HUDEP-2 (cell line): ENCODE data around the gene PERM1.

Experiments
- DNase-seq, 76 experiments: peaks; one replicate each; lab custom pipeline; 2025; ENCODE audit not compliant: unreplicated experiment in 76 of 76; lab: John Stamatoyannopoulos, UW

The PERM1 gene

DNA sequence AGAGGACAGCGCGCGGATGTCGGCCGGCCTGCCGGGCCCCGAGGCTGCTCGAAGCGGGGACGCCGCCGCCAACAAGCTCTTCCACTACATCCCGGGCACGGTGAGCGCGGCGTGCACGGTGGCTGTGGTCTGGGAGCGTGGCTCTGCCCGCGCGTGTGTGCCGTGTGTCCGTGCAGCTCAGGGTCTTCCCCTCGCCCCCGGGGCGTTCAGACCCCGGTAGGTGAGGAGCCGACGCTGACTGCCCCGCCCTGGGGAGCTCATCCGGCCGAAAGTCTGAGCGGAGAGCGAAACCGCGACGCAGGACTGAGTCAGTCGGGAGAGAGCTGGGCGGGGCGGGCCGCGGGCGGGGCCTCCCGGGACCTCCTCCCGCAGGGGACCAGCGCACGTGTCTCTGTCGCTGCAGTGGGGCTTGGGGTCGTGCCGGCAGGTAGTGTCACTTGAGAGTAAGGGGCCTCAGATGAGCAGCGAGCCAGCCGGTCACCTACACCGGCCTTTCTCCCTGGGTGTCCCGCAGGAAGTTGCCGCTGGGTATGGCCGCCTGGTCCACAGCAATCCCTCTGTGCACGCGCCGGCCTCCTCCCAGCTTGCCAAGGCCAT lies 15.1 kb downstream of the PERM1 start:
- DNase-seq = peak in 50 of 76 experiments; percentile 3 to 69 (median 34)

DNA sequence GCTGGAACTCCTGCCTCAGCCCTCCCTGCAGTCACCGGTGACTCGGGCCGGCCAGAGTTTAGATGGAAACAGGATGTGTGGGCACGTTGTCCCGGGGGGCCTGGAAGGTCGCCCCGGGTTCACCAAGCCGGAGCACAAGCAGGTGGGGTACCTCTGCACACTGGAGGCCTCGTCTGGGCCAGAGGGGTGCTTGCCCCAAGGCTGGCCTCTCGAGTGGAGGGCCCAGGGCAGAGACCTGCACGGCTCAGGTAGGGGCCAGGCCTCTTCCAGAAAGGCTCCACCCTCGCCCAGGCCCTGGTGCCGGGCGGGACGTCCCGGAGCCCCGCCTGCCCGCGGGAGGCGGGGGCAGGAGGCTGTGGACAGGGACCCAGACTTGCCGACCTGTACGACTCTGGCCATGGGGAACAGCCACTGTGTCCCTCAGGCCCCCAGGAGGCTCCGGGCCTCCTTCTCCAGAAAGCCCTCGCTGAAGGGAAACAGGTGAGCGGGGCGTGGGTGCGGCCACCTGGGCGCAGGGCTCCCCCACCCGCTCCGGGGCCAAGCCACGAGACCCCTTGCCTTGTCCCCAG lies 15.7 kb downstream of the PERM1 start, which contains the start of gene PLEKHN1:
Gene PLEKHN1 (plus strand): TSS at position 348 of the 569 bp plus-strand sequence. CDS start 50 bp downstream, at position 398.
- peak in 1 of 76 experiments; percentile 4 for DNase-seq

DNA sequence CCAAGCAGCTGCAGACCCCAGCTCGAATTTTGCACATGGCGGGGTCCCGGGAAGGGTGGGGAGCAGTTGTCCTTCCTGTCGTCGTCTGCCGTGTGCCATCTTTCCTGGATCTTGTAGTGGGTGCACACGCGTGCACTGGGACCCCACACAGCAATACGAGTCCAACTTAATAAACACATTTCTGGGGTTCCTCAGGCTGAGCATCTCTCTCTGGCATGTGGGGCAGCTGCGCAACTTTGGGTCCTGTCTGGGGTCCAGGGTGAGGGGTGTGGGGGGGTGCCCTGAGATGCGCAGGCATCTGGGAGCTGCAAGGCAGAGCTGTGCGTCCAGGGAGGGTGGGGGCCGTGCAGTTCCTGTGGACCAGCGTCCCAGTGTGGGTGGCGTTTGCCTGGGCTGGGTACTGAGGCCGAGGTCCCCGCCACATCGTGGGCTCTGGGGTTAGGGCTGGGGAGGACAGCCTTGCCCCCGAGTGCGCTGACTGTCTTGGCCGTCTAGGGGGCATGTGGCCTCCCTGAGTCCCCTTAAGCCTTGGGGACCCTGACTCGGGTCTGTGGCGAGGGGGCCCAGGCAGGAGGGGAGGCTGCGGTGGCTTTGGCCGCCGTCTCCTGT lies 16.3 kb downstream of the PERM1 start:
- DNase-seq = no peak

DNA sequence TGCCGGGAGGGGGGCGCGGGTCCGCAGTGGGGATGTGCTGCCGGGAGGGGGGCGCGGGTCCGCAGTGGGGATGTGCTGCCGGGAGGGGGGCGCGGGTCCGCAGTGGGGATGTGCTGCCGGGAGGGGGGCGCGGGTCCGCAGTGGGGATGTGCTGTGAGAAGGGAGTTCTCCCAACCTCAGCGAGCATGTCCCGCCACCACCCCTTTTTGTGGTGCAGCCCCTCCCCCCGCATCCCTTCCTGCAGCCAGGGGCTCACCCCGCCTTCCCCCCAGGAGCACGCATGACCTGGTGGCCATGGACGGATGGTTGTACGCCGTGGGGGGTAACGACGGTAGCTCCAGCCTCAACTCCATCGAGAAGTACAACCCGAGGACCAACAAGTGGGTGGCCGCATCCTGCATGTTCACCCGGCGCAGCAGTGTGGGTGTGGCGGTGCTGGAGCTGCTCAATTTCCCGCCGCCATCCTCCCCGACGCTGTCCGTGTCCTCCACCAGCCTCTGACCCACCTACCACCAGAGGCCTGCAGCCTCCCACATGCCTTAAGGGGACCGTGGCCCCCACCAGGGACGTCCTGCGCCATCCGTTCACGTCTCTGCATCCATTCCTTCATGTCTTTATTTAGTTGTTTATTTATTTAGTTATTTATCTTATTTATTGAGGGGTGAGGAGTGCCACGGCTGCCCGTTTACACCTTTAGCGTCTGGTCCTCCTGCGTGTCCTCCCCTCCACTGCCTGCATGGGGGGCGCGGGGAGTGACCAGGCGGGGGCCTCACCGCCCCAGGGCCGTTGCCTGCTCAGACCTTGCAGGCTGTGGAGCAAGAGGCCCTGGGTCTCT lies 17.0 kb downstream of the PERM1 start:
- DNase-seq = no peak

DNA sequence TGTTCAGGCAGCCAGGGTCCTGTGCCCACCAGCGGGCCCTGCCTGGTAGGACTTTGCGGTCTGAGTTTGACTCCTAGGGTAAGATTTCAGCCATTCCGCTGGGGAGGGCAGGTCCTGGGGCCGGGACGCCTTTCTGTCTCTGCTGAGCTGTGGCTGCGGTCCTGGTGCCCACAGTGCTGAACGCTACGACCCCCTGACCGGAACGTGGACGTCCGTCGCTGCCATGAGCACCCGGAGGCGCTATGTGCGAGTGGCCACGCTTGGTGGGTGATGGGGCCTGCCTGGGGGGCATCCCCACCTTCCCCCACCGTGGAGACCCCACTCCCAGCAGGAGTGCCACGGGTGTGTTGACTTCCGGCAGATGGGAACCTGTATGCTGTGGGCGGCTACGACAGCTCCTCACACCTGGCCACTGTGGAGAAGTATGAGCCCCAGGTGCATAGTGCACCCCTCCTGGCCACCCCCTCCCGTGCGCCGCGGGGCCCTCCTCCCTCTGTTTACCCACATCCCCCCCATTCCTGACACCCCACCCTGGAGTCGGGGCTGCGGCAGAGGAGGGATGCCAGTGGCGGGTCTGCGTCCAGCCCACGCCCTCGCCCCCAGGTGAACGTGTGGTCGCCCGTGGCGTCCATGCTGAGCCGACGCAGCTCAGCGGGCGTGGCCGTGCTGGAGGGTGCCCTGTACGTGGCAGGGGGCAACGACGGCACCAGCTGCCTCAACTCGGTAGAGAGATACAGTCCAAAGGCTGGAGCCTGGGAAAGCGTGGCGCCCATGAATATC lies 18.0 kb downstream of the PERM1 start:
- no peak for DNase-seq

DNA sequence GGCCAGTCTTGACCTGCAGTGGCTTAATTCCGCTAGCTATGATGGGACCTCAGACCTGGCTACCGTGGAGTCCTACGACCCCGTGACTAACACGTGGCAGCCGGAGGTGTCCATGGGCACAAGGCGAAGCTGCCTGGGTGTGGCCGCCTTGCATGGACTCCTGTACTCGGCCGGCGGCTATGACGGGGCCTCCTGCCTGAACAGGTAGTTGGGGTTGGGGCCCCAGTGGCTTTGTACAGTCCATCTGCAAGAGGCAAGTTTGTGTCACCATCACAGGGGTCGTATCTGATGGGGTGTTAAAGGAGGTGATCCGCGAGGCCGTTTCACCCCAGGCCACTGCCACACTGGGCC lies 18.6 kb downstream of the PERM1 start:
- DNase-seq = no peak

DNA sequence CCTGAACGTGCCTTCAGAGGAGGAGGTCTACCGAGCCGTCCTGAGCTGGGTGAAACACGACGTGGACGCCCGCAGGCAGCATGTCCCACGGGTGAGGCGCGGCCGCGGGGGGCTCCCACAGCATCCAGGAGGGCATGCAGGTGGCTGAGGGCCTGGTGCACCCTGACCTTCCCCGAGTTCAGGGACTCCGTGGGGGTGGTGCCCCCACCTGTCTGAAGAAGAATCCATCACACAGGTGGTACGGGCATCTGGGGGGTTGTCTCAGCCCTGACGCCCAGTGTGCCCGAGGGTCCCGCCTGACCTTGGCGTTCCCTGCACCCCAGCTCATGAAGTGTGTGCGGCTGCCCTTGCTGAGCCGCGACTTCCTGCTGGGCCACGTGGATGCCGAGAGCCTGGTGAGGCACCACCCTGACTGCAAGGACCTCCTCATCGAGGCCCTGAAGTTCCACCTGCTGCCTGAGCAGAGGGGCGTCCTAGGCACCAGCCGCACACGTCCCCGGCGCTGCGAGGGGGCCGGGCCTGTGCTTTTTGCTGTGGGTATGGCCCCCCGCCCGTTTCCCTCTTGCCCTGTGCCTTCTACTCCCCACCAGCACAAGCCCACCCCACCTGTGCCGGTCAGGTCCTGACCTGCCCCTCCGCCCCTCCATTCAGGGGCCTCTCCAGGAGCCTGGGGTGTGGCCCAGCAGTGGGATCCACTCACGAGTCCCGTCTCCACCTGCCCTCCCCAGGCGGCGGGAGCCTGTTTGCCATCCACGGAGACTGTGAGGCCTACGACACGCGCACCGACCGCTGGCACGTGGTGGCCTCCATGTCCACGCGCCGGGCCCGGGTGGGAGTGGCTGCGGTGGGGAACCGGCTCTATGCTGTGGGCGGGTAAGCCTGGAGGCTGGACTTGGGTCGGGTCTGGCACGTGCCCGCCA lies 19.3 kb downstream of the PERM1 start:
- DNase-seq = no peak

DNA sequence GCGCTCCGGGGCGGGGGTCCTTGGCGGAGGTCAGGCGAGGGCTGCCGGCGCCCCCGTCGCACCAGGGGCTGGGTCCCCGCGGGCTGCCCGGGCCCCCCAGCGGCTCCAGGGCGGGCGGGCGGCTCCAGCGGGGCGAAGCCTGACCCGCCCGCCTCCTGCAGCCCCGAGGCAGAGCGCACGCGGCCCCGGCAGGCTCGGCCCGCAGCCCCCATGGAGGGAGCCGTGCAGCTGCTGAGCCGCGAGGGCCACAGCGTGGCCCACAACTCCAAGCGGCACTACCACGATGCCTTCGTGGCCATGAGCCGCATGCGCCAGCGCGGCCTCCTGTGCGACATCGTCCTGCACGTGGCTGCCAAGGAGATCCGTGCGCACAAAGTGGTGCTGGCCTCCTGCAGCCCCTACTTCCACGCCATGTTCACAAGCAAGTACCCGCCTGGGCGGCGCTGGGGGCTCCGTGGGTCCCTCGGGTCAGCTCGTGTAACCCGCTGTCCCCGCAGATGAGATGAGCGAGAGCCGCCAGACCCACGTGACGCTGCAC lies 20.7 kb downstream of the PERM1 start:
- DNase-seq = no peak

DNA sequence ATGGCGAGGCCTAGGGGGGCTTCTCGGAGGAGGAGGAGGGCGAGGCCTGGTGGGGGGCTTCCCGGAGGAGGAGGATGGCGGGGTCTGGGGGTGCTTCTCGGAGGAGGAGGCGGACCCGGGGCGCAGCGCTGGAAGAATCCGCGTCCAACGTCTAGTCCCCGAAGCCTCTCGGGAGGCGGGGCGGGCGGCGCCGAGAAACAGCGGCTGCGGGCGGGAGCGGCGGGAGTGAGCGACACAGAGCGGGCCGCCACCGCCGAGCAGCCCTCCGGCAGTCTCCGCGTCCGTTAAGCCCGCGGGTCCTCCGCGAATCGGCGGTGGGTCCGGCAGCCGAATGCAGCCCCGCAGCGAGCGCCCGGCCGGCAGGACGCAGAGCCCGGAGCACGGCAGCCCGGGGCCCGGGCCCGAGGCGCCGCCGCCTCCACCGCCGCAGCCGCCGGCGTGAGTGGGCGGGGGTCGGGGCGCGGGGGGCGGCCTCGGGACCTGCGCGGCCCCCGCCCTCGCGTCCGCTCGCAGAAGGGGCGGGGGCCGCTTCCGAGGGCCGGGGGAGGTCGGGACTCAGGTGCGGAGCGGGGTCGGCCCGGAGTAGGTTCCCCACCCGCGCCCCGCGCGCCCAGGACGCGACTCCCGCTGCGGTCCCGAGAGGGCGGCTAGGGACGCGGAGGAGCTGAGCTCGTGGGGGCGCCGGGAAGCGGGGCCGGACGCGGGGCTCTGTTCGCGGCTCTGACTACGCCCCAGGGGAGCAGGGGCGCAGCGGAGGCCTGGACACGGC lies 21.3 kb downstream of the PERM1 start, which contains the start of gene KLHL17:
Gene KLHL17 (plus strand): TSS at position 222 of the 769 bp plus-strand sequence. CDS start 110 bp downstream, at position 332.
- peak in 65 of 76 experiments; percentile 7 to 80 (median 60) for DNase-seq

DNA sequence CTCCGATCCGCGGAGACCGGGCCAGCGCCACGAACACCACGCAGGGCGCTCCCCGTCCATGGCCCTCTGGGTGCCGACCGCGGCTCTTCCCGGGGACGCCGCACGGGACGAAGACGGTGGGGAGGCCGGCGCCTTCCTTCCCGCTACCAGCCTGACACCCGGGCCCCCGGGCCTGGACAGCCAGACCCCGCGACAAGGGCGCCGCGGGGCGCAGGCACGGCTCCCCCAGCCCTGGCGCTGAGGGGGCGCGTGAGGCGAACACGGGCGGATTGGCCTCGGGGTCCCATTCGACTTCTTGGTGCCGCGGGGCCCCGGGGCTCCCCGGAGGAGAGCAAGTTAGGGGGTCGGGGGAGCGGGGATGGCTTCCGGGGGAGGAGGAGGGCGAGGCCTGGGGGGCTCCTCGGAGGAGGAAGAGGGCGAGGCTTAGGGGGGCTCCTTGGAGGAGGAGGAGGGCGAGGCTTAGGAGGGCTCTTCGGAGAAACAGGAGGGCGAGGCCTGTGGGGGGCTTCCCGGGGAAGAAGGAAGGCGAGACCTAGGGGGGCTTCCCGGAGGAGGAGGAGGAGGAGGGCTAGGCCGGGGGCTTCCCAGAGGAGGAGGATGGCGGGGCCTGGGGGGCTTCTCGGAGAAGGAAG lies 22.0 kb downstream of the PERM1 start:
- DNase-seq = no peak

DNA sequence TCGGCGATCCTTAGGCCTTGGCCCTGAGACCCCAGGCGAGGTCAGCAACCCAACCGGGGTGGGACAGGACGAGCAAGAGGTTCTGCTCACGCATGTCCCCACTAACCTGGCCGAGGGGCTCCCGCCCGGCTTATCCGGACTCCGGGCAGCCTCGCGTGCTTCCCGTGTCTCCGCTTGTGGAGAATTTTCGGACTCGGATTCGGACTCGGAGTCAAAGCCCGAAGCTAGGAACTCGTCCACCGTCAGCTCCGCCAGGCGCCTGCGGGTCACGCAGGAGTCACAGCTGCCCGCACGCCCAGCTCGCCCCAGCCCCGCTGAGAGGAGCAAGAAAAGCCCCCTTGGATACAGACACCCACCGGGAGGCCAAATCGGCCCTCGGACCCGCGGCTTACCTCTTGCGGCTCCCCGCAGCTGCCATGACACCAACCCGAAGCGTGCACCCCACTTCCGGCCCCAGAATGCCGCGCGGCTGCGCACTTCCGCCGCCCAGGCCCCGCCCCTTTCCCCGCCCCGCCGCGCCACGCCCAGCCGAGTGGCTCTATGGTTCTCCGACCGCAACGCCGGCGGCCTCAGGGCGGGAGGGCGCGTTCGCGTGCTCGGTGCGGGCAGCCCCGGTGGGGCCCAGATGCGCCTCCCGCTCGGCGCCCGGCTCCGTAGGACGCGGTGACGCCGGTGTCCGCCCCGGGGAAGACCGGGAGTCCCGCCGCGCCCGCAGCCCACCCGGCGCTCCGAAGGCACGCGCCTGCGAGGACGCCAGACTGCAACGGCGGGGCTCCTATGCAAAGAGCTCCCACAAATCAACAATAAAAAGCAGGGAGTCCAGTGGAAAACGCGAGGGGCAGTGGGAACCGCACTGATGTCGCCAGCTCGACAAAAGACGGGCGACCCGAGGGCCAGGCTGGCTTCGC lies 22.8 kb downstream of the PERM1 start, which contains the start of gene NOC2L:
Gene NOC2L (minus strand): TSS at position 434 of the 908 bp plus-strand sequence. CDS start 16 bp downstream, at position 418.
- peak in 73 of 76 experiments; percentile 32 to 96 (median 88) for DNase-seq

DNA sequence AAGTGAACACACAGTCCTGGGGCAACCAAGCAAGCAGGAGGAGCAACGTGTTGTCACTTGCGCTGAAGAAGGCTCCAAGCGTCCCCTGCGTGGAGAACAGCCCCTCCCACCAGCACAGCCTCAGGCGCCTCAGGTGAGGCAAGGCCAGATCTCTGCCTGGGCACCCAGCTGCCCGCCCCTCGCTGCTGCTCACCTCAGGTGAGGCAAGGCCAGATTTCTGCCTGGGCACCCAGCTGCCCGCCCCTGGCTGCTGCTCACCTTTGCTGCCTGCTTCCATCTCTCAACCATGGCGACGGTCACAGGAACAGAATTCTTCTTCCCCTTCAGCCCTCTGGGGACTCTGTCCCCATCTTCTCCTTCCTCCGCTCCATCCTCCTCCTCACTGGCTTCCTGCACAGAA lies 25.3 kb downstream of the PERM1 start:
- no peak for DNase-seq

DNA sequence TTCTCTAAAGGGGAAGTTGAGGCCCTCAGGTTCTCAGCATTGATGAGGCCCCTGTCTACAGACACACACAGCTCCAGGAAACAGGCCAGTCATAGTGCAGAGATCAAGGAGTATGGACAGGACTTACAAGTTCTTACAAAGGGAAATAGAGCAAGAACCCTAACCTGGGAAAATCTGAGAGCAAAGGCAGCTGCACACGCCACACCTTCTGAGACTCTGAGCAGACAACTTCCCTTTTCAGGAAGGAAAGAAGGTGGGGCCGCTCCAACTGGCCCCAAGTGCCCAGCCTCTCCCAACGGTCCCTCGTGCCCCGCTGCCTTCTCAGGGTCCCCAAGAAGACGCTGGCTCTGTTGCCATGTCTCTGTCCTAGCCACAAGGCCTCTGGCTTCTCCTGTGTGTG lies 26.4 kb downstream of the PERM1 start:
- no peak for DNase-seq

DNA sequence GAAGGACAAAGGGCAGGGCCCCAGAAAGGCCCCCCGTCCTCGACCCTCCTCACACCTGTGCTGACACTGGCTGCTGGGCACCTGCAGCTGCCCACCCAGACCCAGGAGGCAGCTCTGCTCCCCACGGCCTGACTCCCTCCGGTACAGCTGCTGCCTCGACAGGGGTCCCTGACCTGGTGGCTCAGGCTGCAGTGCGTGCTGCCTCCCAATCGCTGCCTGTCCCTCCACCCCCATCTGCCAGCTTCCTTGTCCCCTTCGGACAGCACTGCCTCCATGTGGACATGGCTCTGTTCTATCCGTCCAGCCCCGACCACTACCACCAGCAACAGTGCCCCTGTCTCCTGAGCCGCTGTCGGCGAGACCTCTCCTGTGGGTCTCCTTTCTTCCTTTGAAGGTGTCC lies 27.0 kb downstream of the PERM1 start:
- DNase-seq = no peak

DNA sequence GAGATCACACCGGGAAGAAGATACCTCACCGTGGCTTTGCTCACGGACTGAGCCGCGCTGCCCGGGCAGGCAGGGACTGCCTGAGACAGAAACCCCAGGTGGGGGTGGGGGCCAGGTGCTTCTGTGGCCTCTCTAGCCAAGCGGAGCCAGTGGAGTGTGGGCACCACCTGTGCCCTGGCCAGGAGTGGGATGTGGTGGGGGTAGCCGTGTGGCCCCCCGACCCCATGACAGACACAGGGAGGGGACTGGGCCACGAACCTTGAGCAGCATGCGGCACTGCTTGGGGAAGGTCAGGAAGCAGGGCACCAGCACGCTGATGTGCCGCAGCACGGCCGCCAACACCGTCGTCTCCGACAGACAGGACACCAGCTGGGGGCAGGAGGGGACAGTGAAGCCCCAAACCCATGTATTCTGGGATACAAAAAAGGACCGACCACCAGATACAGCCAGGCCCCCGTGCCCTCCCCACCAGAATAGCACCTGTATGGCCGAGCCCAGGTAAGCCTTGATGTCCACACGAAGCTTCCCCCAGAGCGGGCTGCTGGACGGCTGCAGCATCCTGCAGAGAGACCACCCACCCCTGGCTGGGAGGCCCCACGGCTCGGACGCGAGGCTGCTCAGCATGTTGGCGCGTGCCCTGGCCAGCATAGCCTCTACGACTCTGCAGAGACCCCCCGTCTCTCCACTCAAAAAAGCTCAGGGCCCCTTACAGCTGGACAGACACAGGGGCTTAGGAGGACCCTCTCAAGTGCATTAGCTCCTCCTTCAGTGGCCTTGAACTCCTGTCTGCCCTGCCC lies 28.2 kb downstream of the PERM1 start:
- DNase-seq = no peak

DNA sequence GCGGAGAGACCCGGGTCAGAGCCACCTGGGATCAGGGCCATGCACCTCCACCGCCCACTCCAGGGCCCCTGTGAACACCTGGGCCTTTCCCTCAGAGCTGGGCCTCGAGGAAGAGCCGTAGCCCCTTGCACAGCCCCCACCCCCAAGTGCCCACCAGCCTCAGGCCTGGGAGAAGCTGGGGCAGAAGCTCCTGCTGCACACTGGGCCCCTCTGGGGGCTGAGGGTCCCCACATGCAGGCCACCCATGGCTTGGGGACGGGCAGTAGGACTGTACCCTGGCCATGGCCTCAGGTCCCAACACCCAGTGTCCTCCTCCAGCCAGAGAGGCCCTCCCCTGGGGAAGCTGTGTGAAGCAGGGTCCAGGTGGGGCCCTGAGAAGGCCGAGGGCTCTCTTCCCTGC lies 29.3 kb downstream of the PERM1 start:
- no peak for DNase-seq
